Neural progenitor cell (in vitro differentiated cells): ENCODE results near the gene GLCE.
"Not testable (repeated sequence)": the region's sequence is repeated elsewhere in the genome, so short reads cannot be mapped to it uniquely, and the experiment has no call there.

ENCODE experiments used
- EZH2phosphoT487 ChIP-seq: fragments of 200-600 bp; sonication (generic); IDR thresholded peaks from 2 replicates; pipeline ENCODE4 v1.6.1; 2017; ENCODE audit warnings: antibody characterized with exemption
- TF ChIP-seq, protein P1 (sequence below): fragments of 200-600 bp; sonication (generic); IDR thresholded peaks from 2 replicates; pipeline ENCODE4 v1.5.1; 2017; ENCODE audit warnings: antibody characterized with exemption, mild to moderate bottlenecking

DNA sequence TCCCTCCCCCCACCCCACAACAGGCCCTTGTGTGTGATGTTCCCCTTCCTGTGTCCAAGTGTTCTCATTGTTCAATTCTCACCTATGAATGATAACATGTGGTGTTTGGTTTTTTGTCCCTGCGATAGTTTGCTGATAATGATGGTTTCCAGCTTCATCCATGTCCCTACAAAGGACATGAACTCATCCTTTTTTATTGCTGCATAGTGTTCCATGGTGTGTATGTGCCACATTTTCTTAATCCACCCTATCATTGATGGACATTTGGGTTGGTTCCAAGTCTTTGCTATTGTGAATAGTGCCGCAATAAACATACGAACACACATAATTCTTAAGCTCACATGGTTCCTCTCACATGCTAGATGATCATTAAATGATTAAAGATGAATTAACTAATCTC lies 9.1 kb downstream of the GLCE start:
- TF ChIP-seq EZH2phosphoT487: not testable (repeated sequence)
- TF ChIP-seq, protein P1, sequence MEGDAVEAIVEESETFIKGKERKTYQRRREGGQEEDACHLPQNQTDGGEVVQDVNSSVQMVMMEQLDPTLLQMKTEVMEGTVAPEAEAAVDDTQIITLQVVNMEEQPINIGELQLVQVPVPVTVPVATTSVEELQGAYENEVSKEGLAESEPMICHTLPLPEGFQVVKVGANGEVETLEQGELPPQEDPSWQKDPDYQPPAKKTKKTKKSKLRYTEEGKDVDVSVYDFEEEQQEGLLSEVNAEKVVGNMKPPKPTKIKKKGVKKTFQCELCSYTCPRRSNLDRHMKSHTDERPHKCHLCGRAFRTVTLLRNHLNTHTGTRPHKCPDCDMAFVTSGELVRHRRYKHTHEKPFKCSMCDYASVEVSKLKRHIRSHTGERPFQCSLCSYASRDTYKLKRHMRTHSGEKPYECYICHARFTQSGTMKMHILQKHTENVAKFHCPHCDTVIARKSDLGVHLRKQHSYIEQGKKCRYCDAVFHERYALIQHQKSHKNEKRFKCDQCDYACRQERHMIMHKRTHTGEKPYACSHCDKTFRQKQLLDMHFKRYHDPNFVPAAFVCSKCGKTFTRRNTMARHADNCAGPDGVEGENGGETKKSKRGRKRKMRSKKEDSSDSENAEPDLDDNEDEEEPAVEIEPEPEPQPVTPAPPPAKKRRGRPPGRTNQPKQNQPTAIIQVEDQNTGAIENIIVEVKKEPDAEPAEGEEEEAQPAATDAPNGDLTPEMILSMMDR: not testable (repeated sequence)
